IMR-90 (cell line): Measurements from ENCODE around the gene FBLN1. TPM values are rescaled to one million over a fixed set of nuclear protein-coding genes. Genes with fewer than 3 reads are reported as not detected.

Source experiments
- ATAC-seq: fragments of 200-7000 bp; cut with Tn5 transposase; 2 replicates; pipeline ENCODE4 v1.9.1; 2020; ENCODE audit warnings: low read depth, mild to moderate bottlenecking, moderate library complexity
- BruUV-seq: library from RNA; stranded (reverse); fragments of 400-500 nt; replicated peaks from 2 replicates; lab custom pipeline; 2021; lab: Mats Ljungman, UMichigan
- CTCF ChIA-PET: fragments of 300-600 bp; formaldehyde crosslinking; extraction: SDS; loops from one replicate; lab custom pipeline; 2021; ENCODE audit warnings: antibody characterized with exemption; lab: Yijun Ruan, JAX
- POLR2A ChIA-PET: fragments of 300-600 bp; sonication (Branson Sonifier 250); formaldehyde crosslinking; loops from one replicate; lab custom pipeline; 2022; ENCODE audit warnings: antibody characterized with exemption; ENCODE audit not compliant: unreplicated experiment; lab: Charles Lee
- DNase-seq: peaks from one replicate; pipeline ENCODE4 v3.0.0; 2013
- H2AFZ ChIP-seq: replicated peaks from 2 replicates; pipeline ENCODE3; 2013; ENCODE audit warnings: low read length, mild to moderate bottlenecking; ENCODE audit not compliant: poor library complexity
- H2AK5ac ChIP-seq: 2 replicates; pipeline ENCODE4 v1.6.1; 2013; ENCODE audit warnings: low read depth, low read length, inconsistent platforms
- H2AK9ac ChIP-seq: replicated peaks from 2 replicates; pipeline ENCODE3; 2013; ENCODE audit warnings: mild to moderate bottlenecking, low read depth, low read length, moderate library complexity; ENCODE audit not compliant: poor library complexity
- H2BK120ac ChIP-seq: 2 replicates; pipeline ENCODE4 v1.6.1; 2013; ENCODE audit warnings: low read depth, low read length, inconsistent platforms
- H2BK15ac ChIP-seq: 3 replicates; pipeline ENCODE4 v1.6.1; 2013; ENCODE audit warnings: low read depth, low read length, inconsistent platforms
- H2BK20ac ChIP-seq: 2 replicates; pipeline ENCODE4 v1.6.1; 2013; ENCODE audit warnings: low read depth, mild to moderate bottlenecking, inconsistent platforms, low read length, moderate library complexity
- H2BK5ac ChIP-seq: 2 replicates; pipeline ENCODE4 v1.6.1; 2013; ENCODE audit warnings: mild to moderate bottlenecking, low read depth, low read length, inconsistent platforms; ENCODE audit not compliant: poor library complexity, severe bottlenecking
- H3K14ac ChIP-seq: replicated peaks from 2 replicates; pipeline ENCODE4 v1.6.1; 2013; ENCODE audit warnings: low read depth, low read length, inconsistent platforms
- H3K18ac ChIP-seq: 2 replicates; pipeline ENCODE4 v1.6.1; 2013; ENCODE audit warnings: low read depth, low read length, control low read depth
- H3K23ac ChIP-seq: 2 replicates; pipeline ENCODE4 v1.6.1; 2013; ENCODE audit warnings: low read depth, low read length, inconsistent platforms
- H3K27ac ChIP-seq: 2 replicates; pipeline ENCODE4 v1.5.1; 2013; ENCODE audit warnings: mild to moderate bottlenecking, control low read depth, low read length; ENCODE audit not compliant: insufficient read depth
- H3K27me3 ChIP-seq: 2 replicates; pipeline ENCODE4 v1.6.1; 2013; ENCODE audit warnings: low read length; ENCODE audit not compliant: control insufficient read depth, insufficient read depth
- H3K36me3 ChIP-seq: 2 replicates; pipeline ENCODE4 v1.6.1; 2013; ENCODE audit warnings: low read length, mixed read lengths; ENCODE audit not compliant: control insufficient read depth, insufficient read depth
- H3K4ac ChIP-seq: 2 replicates; pipeline ENCODE4 v1.6.1; 2013; ENCODE audit warnings: low read depth, low read length, inconsistent platforms
- H3K4me1 ChIP-seq: 2 replicates; pipeline ENCODE4 v1.6.1; 2013; ENCODE audit warnings: low read length, mixed read lengths; ENCODE audit not compliant: control insufficient read depth, insufficient read depth
- H3K4me2 ChIP-seq: 2 replicates; pipeline ENCODE4 v1.6.1; 2013; ENCODE audit warnings: low read depth, mild to moderate bottlenecking, control low read depth, low read length, moderate library complexity
- H3K4me3 ChIP-seq: 2 replicates; pipeline ENCODE4 v1.5.1; 2013; ENCODE audit warnings: low read depth, mild to moderate bottlenecking, control low read depth, low read length, moderate library complexity; ENCODE audit not compliant: insufficient read depth
- H3K56ac ChIP-seq: 2 replicates; pipeline ENCODE4 v1.6.1; 2013; ENCODE audit warnings: low read length, inconsistent platforms; ENCODE audit not compliant: insufficient read depth; ENCODE audit errors: extremely low read depth
- H3K79me1 ChIP-seq, 2 experiments: 2 replicates each; pipeline ENCODE4 v1.6.1; 2013; ENCODE audit warnings: low read length in 2 of 2, inconsistent platforms in 1 of 2, low read depth in 1 of 2
- H3K9ac ChIP-seq: 2 replicates; pipeline ENCODE4 v1.6.1; 2013; ENCODE audit warnings: low read depth, low read length, control low read depth
- H3K9me1 ChIP-seq: 2 replicates; pipeline ENCODE4 v1.6.1; 2013; ENCODE audit warnings: low read length, inconsistent platforms; ENCODE audit not compliant: insufficient read depth
- H3K9me3 ChIP-seq: 2 replicates; pipeline ENCODE4 v1.6.1; 2013; ENCODE audit warnings: low read length; ENCODE audit not compliant: control insufficient read depth, insufficient read depth
- H4K20me1 ChIP-seq: 2 replicates; pipeline ENCODE4 v1.6.1; 2013; ENCODE audit warnings: low read length, inconsistent platforms; ENCODE audit not compliant: insufficient read depth
- H4K5ac ChIP-seq: 2 replicates; pipeline ENCODE4 v1.6.1; 2013; ENCODE audit warnings: mild to moderate bottlenecking, low read depth, low read length, control low read depth
- H4K8ac ChIP-seq, 2 experiments: 2 replicates each; pipeline ENCODE4 v1.6.1; 2013; ENCODE audit warnings: low read depth in 2 of 2, low read length in 2 of 2, control low read depth in 1 of 2, inconsistent platforms in 1 of 2
- H4K91ac ChIP-seq: 2 replicates; pipeline ENCODE4 v1.6.1; 2013; ENCODE audit warnings: low read depth, low read length, inconsistent platforms; ENCODE audit not compliant: insufficient read depth
- CTCF ChIP-seq: conservative IDR thresholded peaks from 2 replicates; pipeline ENCODE4 v1.5.1; 2012; ENCODE audit warnings: mild to moderate bottlenecking, low read depth, low read length, improper control_type of control experiment
- MAZ ChIP-seq: IDR thresholded peaks from 2 replicates; pipeline ENCODE4 v1.6.1; 2012; ENCODE audit warnings: low read depth, mild to moderate bottlenecking, low read length, improper control_type of control experiment, moderate library complexity, borderline replicate concordance
- MXI1 ChIP-seq: IDR thresholded peaks from 2 replicates; pipeline ENCODE4 v1.6.1; 2012; ENCODE audit warnings: low read depth, mild to moderate bottlenecking, low read length, moderate library complexity, borderline replicate concordance
- NFE2L2 ChIP-seq: fragments of 150-350 bp; IDR thresholded peaks from 2 replicates; pipeline ENCODE4 v1.6.1; 2016; ENCODE audit warnings: low read depth, mild to moderate bottlenecking, low read length
- RAD21 ChIP-seq: IDR thresholded peaks from 2 replicates; pipeline ENCODE4 v1.6.1; 2012; ENCODE audit warnings: low read length, improper control_type of control experiment
- RCOR1 ChIP-seq: IDR thresholded peaks from 2 replicates; pipeline ENCODE4 v1.6.1; 2012; ENCODE audit warnings: mild to moderate bottlenecking, low read length, improper control_type of control experiment; ENCODE audit not compliant: insufficient replicate concordance
- SMC3 ChIP-seq: fragments of 150-350 bp; IDR thresholded peaks from 2 replicates; pipeline ENCODE4 v1.6.1; 2016; ENCODE audit warnings: low read depth, mild to moderate bottlenecking, antibody characterized with exemption, low read length, moderate library complexity
- WGBS, 2 experiments: methylation state at CpG; one replicate each; pipeline versions ENCODE4 v1.1.5 to v1.1.7; 2013; ENCODE audit warnings: missing lambda C conversion rate in 2 of 2; ENCODE audit not compliant: insufficient read length in 1 of 2; ENCODE audit errors: extremely low coverage in 2 of 2; 5-methylcytosine and 5-hydroxymethylcytosine counted together
- dilution Hi-C: fragments of 300-500 bp; cut with HindIII; formaldehyde crosslinking; loops from one replicate; pipeline ENCODE4 v1.14.3; 2018; ENCODE audit warnings: low sequenced_read_pairs; ENCODE audit not compliant: unreplicated experiment
- in situ Hi-C: fragments of 300-500 bp; cut with MboI; formaldehyde crosslinking; loops from 3 replicates; pipeline ENCODE4 v1.14.3; 2019; ENCODE audit warnings: low sequenced_read_pairs, inconsistent platforms, mixed read lengths
- intact Hi-C: fragments of 100-400 bp; cut with micrococcal nuclease; formaldehyde crosslinking; loops from 2 replicates; pipeline ENCODE4 v1.10.0; 2022
- polyA plus RNA-seq, 3 experiments: library from polyadenylated mRNA; depleted of rRNA; stranded (reverse); fragments of >200 nt; gene quantifications; 2 replicates each; pipeline ENCODE4 v1.2.3, GENCODE V29; 2012; ENCODE audit warnings: low replicate concordance in 1 of 3
- total RNA-seq: library from RNA; depleted of rRNA; stranded (reverse); fragments of >200 nt; gene quantifications from 2 replicates; pipeline ENCODE4 v1.2.3, GENCODE V29; 2012

FBLN1 gene
- total and polyA plus RNA-seq, 2 of the 4 experiments (the other 2 are of a cell fraction): 11.3 to 87.9 TPM

GRCh38 chr22:45582955-45583320, 80.3 kb downstream of the FBLN1 start:
- Histone ChIP-seq H4K8ac (no peak overlapping the region), H3K27me3 (no peaks in the 10 kb centered on the region), H3K4ac (no peak overlapping the region), H3K14ac (no peak overlapping the region), H3K36me3 (peaks cover 63% of the 10 kb centered on the region; the same call in 1 of the 2 replicates), H2AK5ac (no peak overlapping the region), H3K27ac (no peak overlapping the region), H3K18ac (no peak overlapping the region), H3K79me1 (0 out of 4 replicates have a peak, but pooled peaks cover 0 to 4% of the 10 kb centered on the region in 2 experiments), H3K9ac (no peak overlapping the region), H2BK120ac (no peak overlapping the region), H3K9me3 (no peaks in the 10 kb centered on the region), H3K23ac (no peak overlapping the region), H3K4me2 (no peak overlapping the region), H4K20me1 (peaks cover 7% of the 10 kb centered on the region), H2AK9ac (no peak overlapping the region), H2AFZ (no peak overlapping the region), H3K4me1 (peaks cover 17% of the 10 kb centered on the region), H2BK20ac (no peak overlapping the region), H3K56ac (no peak overlapping the region), H3K9me1 (peaks cover 10% of the 10 kb centered on the region), H3K4me3 (no peak overlapping the region), H4K5ac (no peak overlapping the region), H2BK15ac (no peak overlapping the region), H2BK5ac (no peak overlapping the region), H4K91ac (no peak overlapping the region)
- ChIA-PET POLR2A (no interaction called here), CTCF (interaction anchor here (0.6 kb wide), 1 partner anchor 219 kb away, joined by 3 read pairs; no protein-coding TSS in a partner anchor)
- no peak for DNase-seq
- WGBS, 2 experiments: 62% methylated on average over 2 of the region's 6 CpGs; no CpG with 5 or more reads in 1 of the 2 experiments
- dilution Hi-C loops: no loop called here
- in situ Hi-C loops: no loop called here
- no peak for ATAC-seq
- intact Hi-C loops: loop anchor here (10.0 kb wide), 1 partner anchor 262 kb away; no protein-coding TSS in a partner anchor
- TF ChIP-seq MAZ (no peak), RAD21 (no peak), NFE2L2 (no peak), CTCF (no peak), RCOR1 (no peak), MXI1 (no peak), SMC3 (no peak)
- no TSS peak for BruUV-seq
